Measurements from ENCODE around the gene LYSMD1.
A peak's percentile ranks its signal among the peaks of the same experiment; 100 is the strongest.

Gene LYSMD1

DNA sequence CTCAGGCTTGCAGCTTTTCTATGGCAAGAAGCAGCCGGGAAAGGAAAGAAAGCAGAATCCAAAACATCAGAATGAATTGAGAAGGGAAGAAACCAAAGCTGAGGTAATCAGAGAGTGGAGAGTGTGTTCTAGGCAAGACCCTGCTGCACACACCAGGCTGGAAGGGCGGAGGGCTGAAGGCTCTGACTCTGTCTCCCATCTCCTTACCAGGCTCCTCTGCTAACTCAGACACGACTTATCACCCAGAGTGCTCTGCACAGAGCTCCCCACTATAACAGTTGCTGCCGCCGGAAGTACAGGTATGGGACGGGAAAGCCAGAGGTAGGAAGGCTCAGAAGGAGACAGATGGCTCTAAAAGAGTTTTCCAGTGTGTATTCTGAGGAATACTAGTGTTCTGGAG, 1.4 kb upstream of the LYSMD1 start:
- H3K27ac ChIP-seq (replicated peaks), result no peak overlapping the region; the same call in 1 of the 2 replicates
- no peak for DNase-seq (ENCODE audit: low read depth in 1 of 2, low spot score in 1 of 2)
- no peak for TF ChIP-seq POLR2AphosphoS5 (IDR thresholded peaks at IDR 0.05; ENCODE audit: low read depth)
- TF ChIP-seq, protein P1, sequence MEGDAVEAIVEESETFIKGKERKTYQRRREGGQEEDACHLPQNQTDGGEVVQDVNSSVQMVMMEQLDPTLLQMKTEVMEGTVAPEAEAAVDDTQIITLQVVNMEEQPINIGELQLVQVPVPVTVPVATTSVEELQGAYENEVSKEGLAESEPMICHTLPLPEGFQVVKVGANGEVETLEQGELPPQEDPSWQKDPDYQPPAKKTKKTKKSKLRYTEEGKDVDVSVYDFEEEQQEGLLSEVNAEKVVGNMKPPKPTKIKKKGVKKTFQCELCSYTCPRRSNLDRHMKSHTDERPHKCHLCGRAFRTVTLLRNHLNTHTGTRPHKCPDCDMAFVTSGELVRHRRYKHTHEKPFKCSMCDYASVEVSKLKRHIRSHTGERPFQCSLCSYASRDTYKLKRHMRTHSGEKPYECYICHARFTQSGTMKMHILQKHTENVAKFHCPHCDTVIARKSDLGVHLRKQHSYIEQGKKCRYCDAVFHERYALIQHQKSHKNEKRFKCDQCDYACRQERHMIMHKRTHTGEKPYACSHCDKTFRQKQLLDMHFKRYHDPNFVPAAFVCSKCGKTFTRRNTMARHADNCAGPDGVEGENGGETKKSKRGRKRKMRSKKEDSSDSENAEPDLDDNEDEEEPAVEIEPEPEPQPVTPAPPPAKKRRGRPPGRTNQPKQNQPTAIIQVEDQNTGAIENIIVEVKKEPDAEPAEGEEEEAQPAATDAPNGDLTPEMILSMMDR (IDR thresholded peaks at IDR 0.05; ENCODE audit: insufficient read depth, low read length), result no peak
- H3K27me3 ChIP-seq (ENCODE audit: insufficient read depth, poor library complexity, severe bottlenecking), result no peaks in the 10 kb centered on the region
- peak overlapping the region; percentile 75 for H3K4me3 ChIP-seq (replicated peaks; ENCODE audit: insufficient read depth, low read length)

DNA sequence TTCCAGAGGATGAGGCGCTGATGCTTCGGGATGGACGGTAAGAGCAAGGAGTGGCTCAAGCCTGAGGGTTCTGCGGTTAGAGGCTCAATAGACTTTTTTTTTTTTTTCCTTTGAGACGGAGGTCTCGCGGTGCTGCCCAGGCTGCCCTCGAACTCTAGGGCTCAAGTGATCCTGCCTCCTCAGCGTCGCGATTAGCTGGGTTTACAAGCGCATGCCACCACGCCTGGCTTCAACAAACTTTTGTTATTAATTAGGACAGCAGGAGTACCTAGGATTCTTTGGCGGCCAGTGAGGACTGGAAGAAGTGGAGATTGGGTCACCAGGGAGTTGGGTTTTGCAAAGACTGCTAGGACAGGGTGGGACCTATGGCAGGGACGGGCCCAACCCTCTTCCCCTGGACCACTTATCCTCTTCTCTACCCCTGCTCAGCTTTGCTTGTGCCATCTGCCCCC, 829 bp upstream of the LYSMD1 start:
- H3K27ac ChIP-seq (replicated peaks), result peak overlapping the region; percentile 66
- H3K27me3 ChIP-seq (ENCODE audit: insufficient read depth, poor library complexity, severe bottlenecking), result no peaks in the 10 kb centered on the region
- peak overlapping the region; percentile 75 for H3K4me3 ChIP-seq (replicated peaks; ENCODE audit: insufficient read depth, low read length)
- no peak for DNase-seq (ENCODE audit: low read depth in 1 of 2, low spot score in 1 of 2)
- no peak for TF ChIP-seq POLR2AphosphoS5 (IDR thresholded peaks at IDR 0.05; ENCODE audit: low read depth)
- TF ChIP-seq, protein P2, sequence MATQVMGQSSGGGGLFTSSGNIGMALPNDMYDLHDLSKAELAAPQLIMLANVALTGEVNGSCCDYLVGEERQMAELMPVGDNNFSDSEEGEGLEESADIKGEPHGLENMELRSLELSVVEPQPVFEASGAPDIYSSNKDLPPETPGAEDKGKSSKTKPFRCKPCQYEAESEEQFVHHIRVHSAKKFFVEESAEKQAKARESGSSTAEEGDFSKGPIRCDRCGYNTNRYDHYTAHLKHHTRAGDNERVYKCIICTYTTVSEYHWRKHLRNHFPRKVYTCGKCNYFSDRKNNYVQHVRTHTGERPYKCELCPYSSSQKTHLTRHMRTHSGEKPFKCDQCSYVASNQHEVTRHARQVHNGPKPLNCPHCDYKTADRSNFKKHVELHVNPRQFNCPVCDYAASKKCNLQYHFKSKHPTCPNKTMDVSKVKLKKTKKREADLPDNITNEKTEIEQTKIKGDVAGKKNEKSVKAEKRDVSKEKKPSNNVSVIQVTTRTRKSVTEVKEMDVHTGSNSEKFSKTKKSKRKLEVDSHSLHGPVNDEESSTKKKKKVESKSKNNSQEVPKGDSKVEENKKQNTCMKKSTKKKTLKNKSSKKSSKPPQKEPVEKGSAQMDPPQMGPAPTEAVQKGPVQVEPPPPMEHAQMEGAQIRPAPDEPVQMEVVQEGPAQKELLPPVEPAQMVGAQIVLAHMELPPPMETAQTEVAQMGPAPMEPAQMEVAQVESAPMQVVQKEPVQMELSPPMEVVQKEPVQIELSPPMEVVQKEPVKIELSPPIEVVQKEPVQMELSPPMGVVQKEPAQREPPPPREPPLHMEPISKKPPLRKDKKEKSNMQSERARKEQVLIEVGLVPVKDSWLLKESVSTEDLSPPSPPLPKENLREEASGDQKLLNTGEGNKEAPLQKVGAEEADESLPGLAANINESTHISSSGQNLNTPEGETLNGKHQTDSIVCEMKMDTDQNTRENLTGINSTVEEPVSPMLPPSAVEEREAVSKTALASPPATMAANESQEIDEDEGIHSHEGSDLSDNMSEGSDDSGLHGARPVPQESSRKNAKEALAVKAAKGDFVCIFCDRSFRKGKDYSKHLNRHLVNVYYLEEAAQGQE (IDR thresholded peaks at IDR 0.05; ENCODE audit: insufficient replicate concordance, low read depth), result no peak
- TF ChIP-seq, protein P1 (IDR thresholded peaks at IDR 0.05; ENCODE audit: insufficient read depth, low read length), result no peak
- no peak for TF ChIP-seq GABPA (IDR thresholded peaks at IDR 0.05; ENCODE audit: low read depth)
- TF ChIP-seq SPI1 (IDR thresholded peaks at IDR 0.05; ENCODE audit: borderline replicate concordance, low read depth), result no peak

GRCh38 chr1:151165281-151165737, 393 bp downstream of the LYSMD1 start:
- TF ChIP-seq, protein P2 (IDR thresholded peaks at IDR 0.05; ENCODE audit: insufficient replicate concordance, low read depth), result no peak
- TF ChIP-seq POLR2AphosphoS5 (IDR thresholded peaks at IDR 0.05; ENCODE audit: low read depth), result no peak
- TF ChIP-seq, protein P1 (IDR thresholded peaks at IDR 0.05; ENCODE audit: insufficient read depth, low read length), result no peak
- no peak for TF ChIP-seq GABPA (IDR thresholded peaks at IDR 0.05; ENCODE audit: low read depth)
- TF ChIP-seq SPI1 (IDR thresholded peaks at IDR 0.05; ENCODE audit: borderline replicate concordance, low read depth), result no peak
- peak overlapping the region; percentile 53 for H3K27ac ChIP-seq (replicated peaks)
- DNase-seq (ENCODE audit: low read depth in 1 of 2, low spot score in 1 of 2), result no peak
- H3K4me3 ChIP-seq (replicated peaks; ENCODE audit: insufficient read depth, low read length), result peak overlapping the region; percentile 46
- no peaks in the 10 kb centered on the region for H3K27me3 ChIP-seq (ENCODE audit: insufficient read depth, poor library complexity, severe bottlenecking)

- TF ChIP-seq, protein P1 (IDR thresholded peaks at IDR 0.05; ENCODE audit: insufficient read depth, low read length), result no peak
- TF ChIP-seq SPI1 (IDR thresholded peaks at IDR 0.05; ENCODE audit: borderline replicate concordance, low read depth) (no peak), POLR2AphosphoS5 (IDR thresholded peaks at IDR 0.05; ENCODE audit: low read depth) (no peak), GABPA (IDR thresholded peaks at IDR 0.05; ENCODE audit: low read depth) (no peak)
- TF ChIP-seq, protein P2 (IDR thresholded peaks at IDR 0.05; ENCODE audit: insufficient replicate concordance, low read depth), result no peak
- Histone ChIP-seq H3K27ac (replicated peaks) (no peak overlapping the region), H3K4me3 (replicated peaks; ENCODE audit: insufficient read depth, low read length) (peak overlapping the region; percentile 46), H3K27me3 (ENCODE audit: insufficient read depth, poor library complexity, severe bottlenecking) (no peaks in the 10 kb centered on the region)
- DNase-seq (ENCODE audit: low read depth in 1 of 2, low spot score in 1 of 2), result no peak
Observed at GRCh38 chr1:151164732-151165280, 896 bp downstream of the LYSMD1 start.
